GM12801 (cell line): ENCODE results near the gene IGFBP2.

Experiments
- CTCF ChIP-seq: IDR thresholded peaks from one replicate; pipeline ENCODE4 v1.5.1; 2011; ENCODE audit warnings: control low read depth; ENCODE audit not compliant: insufficient read length; ENCODE audit errors: extremely low read depth

The IGFBP2 gene

GRCh38 chr2:216591480-216591879 lies 41.7 kb upstream of the IGFBP2 start:
- TF ChIP-seq CTCF, result no peak

GRCh38 chr2:216594081-216594480 lies 39.1 kb upstream of the IGFBP2 start:
- no peak for TF ChIP-seq CTCF

GRCh38 chr2:216596236-216596979 lies 36.8 kb upstream of the IGFBP2 start:
- TF ChIP-seq CTCF, result no peak

- TF ChIP-seq CTCF, result no peak
These were observed 36.2 kb upstream of the IGFBP2 start for GRCh38 chr2:216596980-216597509.

GRCh38 chr2:216601632-216602409 lies 31.4 kb upstream of the IGFBP2 start:
- no peak for TF ChIP-seq CTCF

- no peak for TF ChIP-seq CTCF
These were observed 30.0 kb upstream of the IGFBP2 start for GRCh38 chr2:216603010-216603883.

GRCh38 chr2:216603884-216604245 lies 29.4 kb upstream of the IGFBP2 start:
- TF ChIP-seq CTCF, result no peak
